ENCODE data around the gene DCTN3.

DCTN3 gene

DNA sequence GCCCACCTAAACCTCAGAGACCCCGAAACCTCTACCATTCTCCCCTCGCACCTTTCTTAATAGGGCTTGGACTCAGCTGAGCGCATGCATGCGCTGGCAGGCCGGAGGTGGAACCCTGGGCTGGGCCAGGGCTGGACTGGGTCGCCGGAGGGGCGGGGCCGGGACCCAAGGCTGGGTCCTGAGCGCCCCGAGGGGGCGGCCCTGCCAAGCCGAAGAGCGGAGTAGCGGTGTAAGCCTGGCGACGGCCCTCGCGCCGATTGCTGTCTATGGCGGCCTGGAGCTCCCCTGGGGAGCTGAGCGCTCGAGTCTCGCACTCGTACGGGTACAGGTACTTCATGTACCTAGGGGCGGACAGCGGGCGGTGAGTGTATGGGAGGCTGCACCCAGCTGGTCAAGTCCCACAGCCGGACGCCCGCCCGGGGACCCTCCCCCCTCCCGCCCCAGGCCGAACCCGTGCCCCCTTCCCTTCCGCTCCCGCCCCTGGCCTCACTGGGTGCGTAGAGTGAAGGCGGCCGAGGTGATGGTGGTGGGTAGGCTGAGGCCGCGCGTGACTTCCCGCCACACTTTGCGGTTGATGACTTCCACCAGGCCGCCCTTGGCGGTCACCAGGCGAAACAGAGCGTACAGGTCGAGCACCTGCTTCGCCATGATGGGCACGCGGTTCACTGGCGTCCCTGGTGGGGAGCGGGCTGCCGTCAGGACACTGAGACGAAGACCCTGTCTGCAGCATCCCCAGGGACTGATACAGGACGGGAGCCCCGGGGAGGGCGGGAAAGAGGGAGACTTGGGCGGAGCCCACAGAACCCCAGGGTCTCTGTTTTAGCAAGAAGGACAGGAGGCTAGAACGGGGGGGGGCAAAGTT is 3.3 kb upstream of the DCTN3 start:
- no peak for DNase-seq (ENCODE audit: low read depth in 2 of 2)

GRCh38 chr9:34615132-34615531 is 5.2 kb downstream of the DCTN3 start:
- DNase-seq (ENCODE audit: low read depth in 2 of 2): no peak

GRCh38 chr9:34612788-34613390 is 7.4 kb downstream of the DCTN3 start:
- DNase-seq (ENCODE audit: low read depth in 2 of 2): peak; percentile 29 to 37

DNA sequence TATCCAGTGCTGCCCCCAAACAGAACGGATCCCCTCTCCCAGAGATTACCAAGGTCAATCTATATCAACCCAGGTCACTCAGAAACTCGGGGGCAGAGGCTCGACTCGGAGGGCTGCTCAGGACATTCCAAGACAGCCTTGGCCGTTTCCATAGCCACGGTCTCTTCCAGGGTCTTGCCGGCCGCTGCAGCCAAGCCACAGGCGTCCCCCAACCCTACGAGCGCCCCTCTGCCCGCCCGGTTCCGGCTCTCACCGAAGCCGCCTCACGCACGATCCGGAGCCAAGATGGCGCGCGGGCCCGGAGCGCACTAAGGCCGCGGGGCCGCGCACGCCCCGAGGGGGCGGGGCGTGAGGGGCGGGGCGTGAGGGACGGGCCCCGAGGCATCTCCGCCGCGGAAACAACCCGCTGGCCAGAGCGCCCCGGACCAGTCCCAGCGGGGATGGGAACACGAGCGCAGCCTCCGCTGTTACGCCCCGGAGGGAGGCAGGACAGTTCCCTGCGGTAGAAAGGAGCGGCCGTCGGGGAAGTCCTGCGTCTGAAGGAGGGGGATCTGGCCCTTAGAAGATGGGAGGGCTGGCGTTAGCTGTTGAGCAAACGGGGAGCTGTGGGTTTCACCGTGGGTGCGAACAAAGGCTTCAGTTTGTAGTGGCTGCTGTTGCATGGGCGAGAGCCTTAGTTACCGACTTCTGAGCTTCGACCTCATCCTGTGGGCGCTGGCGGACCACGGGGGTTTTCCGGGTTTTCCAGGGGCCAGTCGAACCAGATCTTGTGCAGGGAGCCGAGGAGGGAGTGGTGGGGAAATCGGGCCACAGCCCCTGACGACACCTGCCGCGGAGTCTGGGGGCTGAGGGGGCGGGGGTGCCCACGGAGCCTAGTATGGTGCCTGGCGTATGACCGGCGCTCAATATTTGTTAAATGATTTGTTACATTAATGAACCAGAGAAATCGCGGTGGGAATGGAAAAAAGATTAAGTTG is 8.2 kb downstream of the DCTN3 start, which contains the start of gene RPP25L:
Gene RPP25L, minus strand, starts transcription at position 287 of the 977 bp plus-strand sequence. CDS start 801 bp downstream, outside the sequence.
- DNase-seq (ENCODE audit: low read depth in 2 of 2): peak; percentile 57 to 67

GRCh38 chr9:34611251-34611810 is 9.0 kb downstream of the DCTN3 start:
- no peak for DNase-seq (ENCODE audit: low read depth in 2 of 2)

DNA sequence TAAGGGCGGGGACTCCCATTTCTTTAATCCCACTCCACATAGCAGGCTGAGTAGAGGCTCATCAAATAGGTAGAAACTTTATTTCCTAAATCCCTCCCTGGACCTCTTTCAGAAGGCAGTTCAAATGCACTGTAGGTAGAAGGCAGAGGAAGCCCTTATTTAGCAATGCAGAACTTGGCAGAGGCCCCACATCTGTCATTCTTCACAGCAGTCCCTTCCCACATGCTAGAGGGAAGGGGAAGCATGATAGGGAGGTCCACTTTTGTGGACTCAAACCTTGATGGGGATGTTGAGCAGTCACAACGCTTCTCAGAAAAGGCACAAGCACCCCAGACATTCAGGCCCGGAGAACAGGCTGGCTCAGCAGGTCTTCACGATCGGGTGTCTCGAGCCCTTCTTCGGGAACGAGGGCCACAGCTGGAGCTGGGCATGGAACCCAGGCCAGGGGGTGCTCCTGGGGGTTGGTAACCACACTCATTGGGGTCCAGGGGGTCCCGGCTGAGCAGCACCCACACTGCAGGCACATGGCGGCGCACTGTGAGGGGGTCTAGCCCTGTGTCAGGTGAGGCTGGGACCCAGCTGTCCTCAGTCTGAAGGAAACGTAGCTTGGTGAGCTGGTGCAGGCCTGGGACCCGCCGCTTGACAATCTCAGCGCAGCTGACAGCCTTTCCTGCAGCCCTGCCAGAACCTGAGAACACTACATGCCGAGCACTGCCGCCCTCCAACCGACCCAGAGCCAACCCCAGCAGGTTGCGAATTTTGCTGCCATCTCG is 9.7 kb downstream of the DCTN3 start:
- no peak for DNase-seq (ENCODE audit: low read depth in 2 of 2)

GRCh38 chr9:34607331-34607730 is 13.0 kb downstream of the DCTN3 start:
- DNase-seq (ENCODE audit: low read depth in 2 of 2): no peak

DNA sequence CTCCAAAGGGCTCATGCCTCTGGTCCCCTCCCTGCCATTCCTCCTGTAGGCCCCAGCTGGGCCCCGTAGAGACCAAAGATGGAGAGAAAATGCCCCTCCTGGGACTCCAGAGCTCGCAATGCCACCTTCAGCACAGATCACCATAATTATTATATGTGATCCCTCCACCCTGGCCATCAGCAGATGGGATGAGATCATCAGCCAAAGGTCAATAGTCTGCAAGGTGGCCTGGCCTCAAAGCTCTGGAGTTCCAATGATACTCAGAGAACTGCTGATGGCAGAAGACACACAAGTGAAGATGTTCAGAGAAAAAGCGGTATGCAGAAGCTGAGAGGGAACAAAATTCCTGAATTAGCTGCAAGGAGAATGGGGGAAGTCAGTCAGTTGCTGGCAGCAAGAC is 13.4 kb downstream of the DCTN3 start:
- DNase-seq (ENCODE audit: low read depth in 2 of 2): no peak

- DNase-seq (ENCODE audit: low read depth in 2 of 2): no peak
Observed at GRCh38 chr9:34606190-34606589, 14.1 kb downstream of the DCTN3 start.

DNA sequence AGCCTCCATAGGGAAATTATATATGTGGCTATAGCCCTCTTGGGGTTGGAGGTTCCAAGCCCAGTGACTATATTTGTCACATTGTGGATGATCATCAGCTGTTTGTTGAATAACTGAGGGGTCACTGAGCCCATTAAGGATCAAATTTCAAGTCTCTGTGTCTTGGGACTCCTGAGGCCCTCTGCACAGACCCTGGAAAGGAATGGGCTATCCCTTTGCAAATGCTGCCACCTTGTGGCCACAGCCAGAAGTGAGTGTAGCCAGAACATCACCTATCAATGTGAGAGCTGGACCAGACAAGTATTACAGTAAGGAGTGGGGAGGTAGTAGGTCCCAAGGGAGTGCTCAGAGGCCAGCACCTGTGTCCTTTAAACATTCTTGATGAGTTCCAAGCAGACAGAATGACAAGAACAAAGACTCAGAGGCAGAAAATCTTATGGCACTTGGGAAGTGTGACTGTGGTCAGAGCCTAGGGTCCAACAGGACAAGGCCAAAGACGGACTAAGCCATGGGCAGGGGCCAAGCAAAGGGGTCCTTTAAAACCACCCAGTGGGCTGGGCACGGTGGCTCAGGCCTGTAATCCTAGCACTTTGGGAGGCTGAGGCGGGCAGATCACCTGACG is 16.6 kb downstream of the DCTN3 start:
- peak; percentile 32 to 34 for DNase-seq (ENCODE audit: low read depth in 2 of 2)

DNA sequence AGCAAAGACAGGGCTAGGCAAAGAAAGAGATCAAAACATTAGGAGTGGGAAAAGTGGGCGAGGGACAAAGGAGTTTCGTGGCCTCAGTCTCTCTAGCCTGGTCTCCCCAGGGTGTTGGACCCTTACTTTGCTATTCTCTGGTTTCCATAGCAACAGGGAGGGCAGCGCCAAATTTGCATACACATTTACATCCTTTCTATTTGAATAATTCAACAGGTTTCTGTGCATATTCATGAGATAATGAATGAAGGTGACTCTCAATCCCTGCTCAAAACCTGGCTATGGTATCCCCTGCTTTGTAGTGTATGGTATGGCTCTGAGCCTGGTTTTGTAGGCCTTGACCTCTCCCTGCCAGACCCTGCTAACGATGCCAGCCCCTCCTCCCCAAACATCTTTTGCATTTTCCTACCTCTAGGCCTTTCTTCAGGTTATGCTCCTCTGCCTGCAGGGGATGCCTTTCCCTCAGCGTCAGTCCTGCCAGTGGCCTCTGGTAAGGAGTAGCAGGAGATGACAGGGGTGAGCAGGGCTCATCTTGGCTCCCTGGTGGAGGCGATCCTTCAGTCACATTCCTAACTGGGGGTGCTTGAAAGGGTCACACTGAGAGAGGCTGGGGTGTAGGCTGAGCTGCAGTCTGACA is 18.2 kb downstream of the DCTN3 start:
- DNase-seq (ENCODE audit: low read depth in 2 of 2): no peak

DNA sequence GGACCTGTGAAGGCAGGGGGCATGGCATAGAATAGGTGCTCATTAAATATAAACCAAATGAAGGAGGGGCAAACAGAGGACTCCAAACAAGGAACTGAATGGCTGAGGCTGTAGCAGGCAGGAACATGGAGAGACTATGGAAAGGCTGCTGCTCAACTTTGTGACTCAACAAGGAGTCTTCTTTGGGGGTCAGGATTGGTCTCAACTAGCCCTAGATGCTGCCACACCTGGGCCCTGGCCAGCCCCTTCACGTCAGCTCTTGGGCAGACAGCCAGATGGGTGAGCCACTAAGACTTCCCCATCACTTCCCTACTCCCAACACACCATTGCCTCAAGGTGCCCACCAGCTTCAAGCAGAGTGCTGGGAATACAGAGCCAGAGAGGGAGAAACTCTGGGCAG is 19.4 kb downstream of the DCTN3 start:
- DNase-seq (ENCODE audit: low read depth in 2 of 2): no peak

DNA sequence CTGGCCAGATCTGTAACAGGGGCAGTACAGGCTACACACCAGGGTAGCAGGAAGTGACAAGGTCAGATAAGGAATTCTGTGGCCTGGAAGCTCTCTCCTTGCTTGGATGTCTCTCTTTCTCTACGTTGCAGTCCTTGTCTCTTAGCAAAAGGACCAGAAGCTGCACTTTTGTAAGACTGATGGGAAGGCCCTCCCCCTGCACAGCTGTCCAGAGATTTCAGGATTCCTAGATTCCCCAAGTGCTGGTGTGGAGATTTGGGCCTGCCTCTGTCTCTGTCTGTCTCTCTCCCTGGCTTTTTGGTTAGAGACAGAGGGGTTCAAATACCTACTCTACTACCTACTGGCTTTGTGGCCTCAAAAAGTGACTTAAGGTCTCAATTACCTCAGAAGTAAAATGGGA is 20.7 kb downstream of the DCTN3 start:
- no peak for DNase-seq (ENCODE audit: low read depth in 2 of 2)

DNA sequence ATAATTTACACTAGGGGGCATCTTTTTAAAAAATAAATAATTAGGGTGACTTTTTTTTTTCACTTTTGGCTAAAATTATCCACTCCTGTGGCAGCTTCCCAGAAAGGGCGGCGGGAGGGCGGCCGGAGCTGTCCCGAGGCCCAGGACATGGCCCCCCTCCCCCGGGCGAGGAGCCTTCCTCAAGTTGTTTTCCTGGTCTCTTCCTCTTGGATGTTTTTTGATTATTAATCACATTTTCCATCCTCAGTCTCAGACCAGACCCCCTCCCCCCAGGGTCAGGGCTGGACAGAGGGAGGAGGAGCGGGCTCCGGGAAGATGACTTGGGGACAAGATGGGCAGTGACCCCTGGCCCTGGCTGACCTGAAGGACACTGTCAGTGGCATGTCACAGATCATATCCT is 26.1 kb downstream of the DCTN3 start:
- DNase-seq (ENCODE audit: low read depth in 2 of 2): no peak

GRCh38 chr9:34592895-34593601 is 27.2 kb downstream of the DCTN3 start:
- DNase-seq (ENCODE audit: low read depth in 2 of 2): no peak

- no peak for DNase-seq (ENCODE audit: low read depth in 2 of 2)
Observed at GRCh38 chr9:34591917-34592866, 28.1 kb downstream of the DCTN3 start.

DNA sequence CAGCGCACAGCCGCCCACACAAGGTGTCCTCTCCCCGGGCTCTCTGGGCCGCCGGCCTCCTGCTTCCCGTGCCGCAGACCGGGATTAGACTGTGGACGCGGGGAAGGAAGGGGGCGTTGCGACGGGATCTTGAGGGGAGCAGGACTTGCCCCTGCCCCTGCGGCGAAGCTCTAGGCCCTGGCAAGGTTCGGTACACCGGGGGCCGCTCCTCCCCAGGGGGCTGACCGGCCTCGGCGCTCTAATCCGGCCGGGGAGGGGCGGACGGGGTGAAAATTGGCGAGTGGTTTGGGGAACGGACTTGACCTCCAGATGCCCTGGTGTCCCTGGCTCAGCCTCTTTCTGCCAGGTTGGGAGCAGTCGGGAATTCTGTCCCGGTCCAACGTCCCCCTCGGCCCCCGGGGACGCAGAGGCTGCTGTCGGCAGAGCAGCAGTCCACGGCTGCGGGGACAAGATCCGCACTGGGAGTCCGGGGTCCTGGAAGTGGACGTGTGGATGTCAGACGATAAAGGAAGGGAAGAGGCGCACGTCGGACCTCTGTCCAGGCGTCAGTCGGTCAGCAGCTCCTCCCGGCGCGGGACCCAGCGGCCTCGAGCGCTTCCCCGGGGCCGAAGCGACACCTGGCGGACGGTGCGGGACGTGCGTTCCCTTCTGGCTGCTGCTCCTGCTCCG is 28.9 kb downstream of the DCTN3 start:
- DNase-seq (ENCODE audit: low read depth in 2 of 2): no peak
